Naive thymus-derived CD8-positive, alpha-beta T cell (primary cell): Measurements from ENCODE around the gene CCDC13. TPM values are rescaled to one million over a fixed set of nuclear protein-coding genes. Genes with fewer than 3 reads are reported as not detected.

Source experiments
- ATAC-seq, 2 donors: fragments of 150-1000 bp; cut with Tn5 transposase in 1 of 2; sonication (Bioruptor Pico), chemical (Tn5 transposase) in 1 of 2; 1 replicate in 1 of 2; 2 replicates in 1 of 2; pipeline ENCODE4 v1.10.0; 2021; ENCODE audit warnings: mild to moderate bottlenecking in 2 of 2, moderate library complexity in 2 of 2
- POLR2A ChIA-PET: fragments of 350-600 bp; sonication (Branson Sonifier 250); formaldehyde crosslinking; loops from one replicate; lab custom pipeline; 2021; ENCODE audit warnings: antibody characterized with exemption; lab: Charles Lee
- DNase-seq, 10 donors: peaks; one replicate each; pipeline versions ENCODE4 v3.0.0 to v3.0.0-alpha.2; 2020 to 2022
- H3K27ac Mint-ChIP-seq, 10 donors: one replicate each; pipeline ENCODE4 v1.8.0; 2020 to 2022; ENCODE audit warnings: mild to moderate bottlenecking in 10 of 10, mixed read lengths in 10 of 10, moderate library complexity in 4 of 10, inconsistent platforms in 1 of 10
- H3K27me3 Mint-ChIP-seq, 5 donors: one replicate each; pipeline ENCODE4 v1.8.0; 2021 to 2022; ENCODE audit warnings: mixed read lengths in 5 of 5
- H3K36me3 Mint-ChIP-seq, 3 donors: one replicate each; pipeline ENCODE4 v1.8.0; 2020 to 2022; ENCODE audit warnings: mixed read lengths in 3 of 3, mild to moderate bottlenecking in 2 of 3, inconsistent platforms in 1 of 3
- H3K4me1 Mint-ChIP-seq, 4 donors: one replicate each; pipeline ENCODE4 v1.8.0; 2021 to 2022; ENCODE audit warnings: mixed read lengths in 4 of 4
- H3K4me3 Mint-ChIP-seq, 10 donors: one replicate each; pipeline ENCODE4 v1.8.0; 2020 to 2022; ENCODE audit warnings: mild to moderate bottlenecking in 10 of 10, mixed read lengths in 10 of 10, moderate library complexity in 6 of 10, inconsistent platforms in 1 of 10
- H3K9me3 Mint-ChIP-seq, 9 donors: one replicate each; pipeline ENCODE4 v1.8.0; 2020 to 2022; ENCODE audit warnings: mixed read lengths in 9 of 9, mild to moderate bottlenecking in 3 of 9, inconsistent platforms in 1 of 9, moderate library complexity in 1 of 9
- polyA plus RNA-seq, 3 donors: library from polyadenylated mRNA; unstranded; fragments of 300-500 nt; fragmentation: Illumina TruSeq; gene quantifications; one replicate each; pipeline ENCODE4 v1.2.3, GENCODE V29; 2021
- total RNA-seq, 8 experiments: library from RNA in 2 of 8; stranded (reverse) in 2 of 8; gene quantifications; one replicate each; pipeline ENCODE4 v1.2.3 and lab custom pipeline; 2021 to 2026

CCDC13 gene
- total and polyA plus RNA-seq, 5 experiments from 2014 or later, result 0.73 to 0.88 TPM; not detected in 3

DNA sequence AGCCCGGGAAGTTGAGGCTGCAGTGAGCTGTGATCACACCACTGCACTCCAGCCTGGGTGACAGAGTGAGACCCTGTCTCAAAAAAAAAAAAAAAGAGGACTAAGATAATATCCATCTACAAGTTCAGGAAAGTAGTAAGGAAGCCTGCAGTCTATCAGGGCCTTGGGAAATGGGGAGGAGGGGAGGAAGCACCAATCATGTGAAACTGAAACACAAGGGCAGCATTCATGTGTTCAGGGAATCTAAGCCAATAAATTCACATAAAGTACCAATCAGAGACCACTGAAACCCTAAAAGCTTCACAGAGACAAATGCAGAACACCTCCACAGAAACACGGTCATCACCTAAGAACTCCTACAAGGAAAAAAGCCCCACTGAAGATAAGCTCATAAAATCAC, 47.6 kb downstream of the CCDC13 start:
- ATAC-seq (no peak), DNase-seq (no peak)
- peaks cover 7 to 14% (median 9%) of the 10 kb centered on the region in 5 donors for H3K27me3 Mint-ChIP-seq
- no peaks in the 10 kb centered on the region for H3K9me3 Mint-ChIP-seq
- POLR2A ChIA-PET, result no interaction called here
- peaks cover 0 to 2% (median 0%) of the 10 kb centered on the region in 4 donors for H3K4me1 Mint-ChIP-seq
- H3K36me3 Mint-ChIP-seq, result no peaks in the 10 kb centered on the region
- H3K4me3 Mint-ChIP-seq, result no peak overlapping the region
- H3K27ac Mint-ChIP-seq, result no peak overlapping the region

DNA sequence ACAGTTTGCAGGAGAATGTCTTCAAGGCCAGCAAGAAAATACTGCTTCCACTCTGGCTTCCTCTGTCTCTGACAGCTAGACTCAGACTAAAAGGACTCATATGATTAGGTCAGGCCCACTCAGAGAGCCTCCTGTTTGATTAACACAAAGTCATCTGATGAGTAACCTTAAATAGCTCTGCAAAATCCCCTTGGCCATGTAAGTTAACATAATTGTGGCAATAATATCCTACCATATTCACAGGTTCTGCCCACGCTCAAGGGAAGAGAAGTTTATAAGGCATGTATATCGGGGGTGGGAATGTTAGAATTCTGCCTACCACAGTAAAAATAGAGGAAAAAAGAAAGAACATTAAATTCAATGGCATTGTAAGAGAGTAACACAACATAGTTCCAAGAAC, 49.8 kb downstream of the CCDC13 start:
- no peak overlapping the region for H3K4me3 Mint-ChIP-seq
- peaks cover 7 to 14% (median 9%) of the 10 kb centered on the region in 5 donors for H3K27me3 Mint-ChIP-seq
- no peaks in the 10 kb centered on the region for H3K9me3 Mint-ChIP-seq
- H3K4me1 Mint-ChIP-seq, result peaks cover 0 to 2% (median 0%) of the 10 kb centered on the region in 4 donors
- no peak overlapping the region for H3K27ac Mint-ChIP-seq
- POLR2A ChIA-PET, result no interaction called here
- ATAC-seq (no peak), DNase-seq (no peak)
- H3K36me3 Mint-ChIP-seq, result no peaks in the 10 kb centered on the region

Other genes with a start within 250 kb of the CCDC13 start
- gene SEC22C, start 191.3 kb downstream of the CCDC13 start, total RNA-seq, result 10 to 100 TPM; 40.6 to 47.6 TPM
- gene SEC22C, start 191.3 kb downstream of the CCDC13 start, polyA plus RNA-seq, result 10 to 100 TPM; 33.9 to 39.3 (median 38.2) TPM
- 10 to 100 TPM; 39.8 to 43.9 TPM for gene SS18L2, start 182.4 kb downstream of the CCDC13 start, total RNA-seq
- 100 to 1,000 TPM; 129 to 136 (median 136) TPM for gene SS18L2, start 182.4 kb downstream of the CCDC13 start, polyA plus RNA-seq
- gene NKTR, start 172.6 kb downstream of the CCDC13 start, total RNA-seq, result 100 to 1,000 TPM; 244 to 254 TPM
- 10 to 100 TPM in 2 of 3 donors, 1 to 10 TPM in 1; 9.5 to 14.3 (median 10.8) TPM for gene NKTR, start 172.6 kb downstream of the CCDC13 start, polyA plus RNA-seq
- under 1 TPM; 0.23 to 0.41 TPM for gene ZBTB47, start 119.6 kb downstream of the CCDC13 start, total RNA-seq
- not detected for gene ZBTB47, start 119.6 kb downstream of the CCDC13 start, polyA plus RNA-seq
- gene KLHL40, start 87.7 kb downstream of the CCDC13 start, total RNA-seq, result not detected
- not detected for gene KLHL40, start 87.7 kb downstream of the CCDC13 start, polyA plus RNA-seq
- not detected for gene HHATL, start 70.5 kb downstream of the CCDC13 start, total RNA-seq
- not detected for gene HHATL, start 70.5 kb downstream of the CCDC13 start, polyA plus RNA-seq
- gene HIGD1A, start 31.2 kb upstream of the CCDC13 start, total RNA-seq, result 10 to 100 TPM; 23.0 to 26.5 TPM
- 10 to 100 TPM; 70.8 to 88.3 (median 80.7) TPM for gene HIGD1A, start 31.2 kb upstream of the CCDC13 start, polyA plus RNA-seq
- under 1 TPM; 0.39 to 0.85 TPM for gene ACKR2, start 36.2 kb upstream of the CCDC13 start, total RNA-seq
- under 1 TPM in 2 of 3 donors, not detected in 1; 0.22 to 0.51 TPM for gene ACKR2, start 36.2 kb upstream of the CCDC13 start, polyA plus RNA-seq
- gene CYP8B1, start 102.6 kb upstream of the CCDC13 start, total RNA-seq, result not detected
- gene CYP8B1, start 102.6 kb upstream of the CCDC13 start, polyA plus RNA-seq, result not detected
- gene ZNF662, start 132.9 kb upstream of the CCDC13 start, total RNA-seq, result 10 to 100 TPM; 17.6 to 19.5 TPM
- gene ZNF662, start 132.9 kb upstream of the CCDC13 start, polyA plus RNA-seq, result 1 to 10 TPM in 1 of 3 donors, under 1 TPM in 2; 0.22 to 1.1 (median 0.36) TPM
- gene GASK1A, start 206.1 kb upstream of the CCDC13 start, total RNA-seq, result under 1 TPM in 1 of 2 experiments, not detected in 1; 0.14 TPM
- gene GASK1A, start 206.1 kb upstream of the CCDC13 start, polyA plus RNA-seq, result under 1 TPM in 1 of 3 donors, not detected in 2; 0.09 TPM